IPS DF 6.9 (cell line): ENCODE results near the gene FAM171A1.
"Not testable (repeated sequence)": the region's sequence is repeated elsewhere in the genome, so short reads cannot be mapped to it uniquely, and the experiment has no call there.

Source experiments
- DNase-seq: peaks from one replicate; pipeline ENCODE4 v3.0.0-alpha.2; 2013; ENCODE audit warnings: low read depth, low spot score
- H3K27ac ChIP-seq: one replicate; pipeline ENCODE4 v1.5.1; 2013; ENCODE audit warnings: low read length, control low read depth
- H3K27me3 ChIP-seq: 2 replicates; pipeline ENCODE4 v1.6.1; 2013; ENCODE audit warnings: mild to moderate bottlenecking, low read length; ENCODE audit not compliant: control insufficient read depth, insufficient read depth
- H3K36me3 ChIP-seq: 2 replicates; pipeline ENCODE4 v1.6.1; 2013; ENCODE audit warnings: low read length; ENCODE audit not compliant: control insufficient read depth, insufficient read depth
- H3K4me1 ChIP-seq: 2 replicates; pipeline ENCODE4 v1.6.1; 2013; ENCODE audit warnings: low read length; ENCODE audit not compliant: control insufficient read depth, insufficient read depth
- H3K4me3 ChIP-seq: 2 replicates; pipeline ENCODE4 v1.5.1; 2013; ENCODE audit warnings: mild to moderate bottlenecking, low read length
- H3K9me3 ChIP-seq: 2 replicates; pipeline ENCODE4 v1.6.1; 2013; ENCODE audit warnings: low read length, inconsistent platforms; ENCODE audit not compliant: control insufficient read depth, insufficient read depth
- WGBS: extraction: QIAGEN DNeasy Blood & Tissue Kit; methylation state at CpG from one replicate; pipeline ENCODE4 v1.1.7; 2013; ENCODE audit warnings: mixed read lengths, missing lambda C conversion rate; ENCODE audit not compliant: insufficient read length, insufficient coverage; 5-methylcytosine and 5-hydroxymethylcytosine counted together

Gene FAM171A1

DNA sequence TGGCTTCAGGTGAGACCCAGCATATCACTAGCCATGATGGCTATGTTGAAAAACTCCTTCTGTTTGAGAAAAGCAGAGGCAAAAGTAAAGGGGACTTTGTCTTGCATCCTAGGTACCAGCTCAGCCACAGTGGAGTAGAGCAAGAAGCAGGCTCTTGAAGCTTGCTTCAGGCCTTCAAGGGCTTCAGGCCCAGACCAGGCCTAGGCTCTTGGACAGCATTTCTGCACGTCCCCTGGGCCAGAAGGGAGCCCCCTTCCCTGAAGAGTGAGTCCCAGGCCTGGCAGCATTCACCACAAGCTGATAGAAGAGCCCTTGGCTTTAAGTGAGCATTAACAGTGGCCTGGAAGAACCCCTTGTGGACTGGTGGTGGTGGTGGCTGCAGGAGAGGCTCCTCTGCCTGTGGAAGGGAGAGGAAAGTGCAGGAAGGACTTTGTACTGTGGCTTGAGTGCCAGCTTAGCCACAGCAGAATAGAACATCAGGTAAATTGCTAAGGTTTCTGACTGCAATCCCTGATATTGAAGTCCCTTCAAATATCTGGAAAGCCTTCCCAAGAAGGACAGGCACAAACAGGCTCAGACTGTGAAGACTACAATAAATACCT is 28.1 kb upstream of the FAM171A1 start:
- Histone ChIP-seq H3K27me3 (no peaks in the 10 kb centered on the region; the same call in 1 of the 2 replicates), H3K4me3 (no peak overlapping the region), H3K27ac (no peak overlapping the region), H3K36me3 (no peaks in the 10 kb centered on the region), H3K9me3 (no peaks in the 10 kb centered on the region), H3K4me1 (no peaks in the 10 kb centered on the region)
- no CpG with 5 or more reads among the region's 1 CpG for WGBS
- no peak for DNase-seq

DNA sequence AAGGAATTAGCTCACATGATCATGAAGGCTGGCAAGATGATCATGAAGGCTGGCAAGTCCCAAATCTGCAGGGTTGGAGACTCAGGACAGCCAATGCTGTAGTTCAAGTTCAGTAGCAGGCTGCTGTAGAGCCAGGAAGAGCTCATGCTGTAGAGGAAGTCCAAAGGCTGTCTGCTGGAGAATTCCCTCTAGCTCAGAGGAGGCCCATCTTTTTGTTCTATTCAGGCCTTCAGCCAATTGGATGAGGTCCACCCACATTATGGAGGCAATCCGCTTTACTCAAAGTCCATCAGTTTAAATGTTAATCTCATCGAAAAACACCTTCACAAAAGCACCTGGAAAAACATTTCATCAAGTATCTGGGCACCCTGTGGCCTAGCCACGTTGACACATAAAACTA is 24.8 kb upstream of the FAM171A1 start:
- H3K4me3 ChIP-seq: no peak overlapping the region
- no peak for DNase-seq

DNA sequence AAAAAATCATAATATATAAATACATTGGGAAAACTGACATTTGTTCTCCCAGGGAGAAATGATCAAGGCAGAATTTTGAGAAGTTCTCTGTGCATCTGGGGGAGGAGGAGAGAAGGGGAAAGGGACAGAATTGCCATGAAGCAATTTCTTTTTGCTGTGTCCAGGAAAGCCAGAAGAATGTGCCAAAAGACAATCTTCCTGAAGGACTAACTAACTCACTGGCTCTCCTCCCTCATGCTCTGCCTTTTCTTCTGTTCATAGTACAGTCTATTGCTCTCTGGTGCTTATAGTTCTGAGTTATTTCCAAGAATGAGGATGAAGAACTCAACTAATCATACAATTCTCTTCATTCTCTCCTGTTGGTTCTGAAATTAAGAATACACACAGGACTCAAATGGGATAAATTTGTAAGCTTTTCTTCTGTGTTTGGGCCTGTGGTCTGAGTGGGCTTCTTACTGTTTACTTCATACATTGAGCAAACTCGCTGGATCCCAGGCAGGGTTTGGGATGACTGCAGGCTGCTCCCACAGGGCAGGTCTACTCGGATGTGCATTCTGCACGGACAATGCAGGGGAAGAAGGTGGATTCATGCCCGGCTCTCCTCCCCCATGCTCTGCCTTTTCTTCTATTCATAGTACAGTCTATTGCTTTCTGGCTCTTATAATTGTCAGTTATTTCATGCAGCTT is 22.2 kb upstream of the FAM171A1 start:
- no peaks in the 10 kb centered on the region for H3K36me3 ChIP-seq
- no peaks in the 10 kb centered on the region for H3K9me3 ChIP-seq
- no peak overlapping the region for H3K27ac ChIP-seq
- WGBS: no CpG with 5 or more reads among the region's 4 CpGs
- H3K4me3 ChIP-seq: no peak overlapping the region
- no peaks in the 10 kb centered on the region; the same call in 1 of the 2 replicates for H3K27me3 ChIP-seq
- no peak for DNase-seq
- H3K4me1 ChIP-seq: no peaks in the 10 kb centered on the region

More for the DNA sequence above, 24.8 kb upstream of the FAM171A1 start:
- Histone ChIP-seq H3K4me1 (no peaks in the 10 kb centered on the region), H3K27me3 (no peaks in the 10 kb centered on the region; the same call in 1 of the 2 replicates), H3K36me3 (no peaks in the 10 kb centered on the region), H3K9me3 (no peaks in the 10 kb centered on the region), H3K27ac (no peak overlapping the region)
- no CpG with 5 or more reads among the region's 3 CpGs for WGBS

DNA sequence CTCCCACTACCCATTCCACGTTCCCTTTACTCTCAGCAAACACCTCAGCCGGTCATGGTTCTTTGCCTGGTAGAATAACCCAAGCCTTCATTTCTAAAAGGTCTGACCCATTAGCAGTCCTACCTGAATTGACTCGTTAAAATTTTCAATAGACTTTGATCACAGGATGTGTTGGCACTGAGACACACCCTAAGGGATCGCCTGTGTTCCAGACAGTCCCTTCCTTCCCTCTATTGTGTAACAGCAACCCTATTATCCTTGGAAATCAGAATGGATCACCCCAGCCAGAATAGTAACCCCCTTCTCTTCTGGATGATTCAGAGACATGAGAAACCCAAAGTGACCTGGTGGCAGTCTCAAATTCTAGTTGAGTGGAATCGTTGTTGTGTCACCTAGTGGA is 20.4 kb upstream of the FAM171A1 start:
- H3K27me3 ChIP-seq: no peaks in the 10 kb centered on the region
- no peaks in the 10 kb centered on the region for H3K4me1 ChIP-seq
- H3K4me3 ChIP-seq: no peak overlapping the region
- no peaks in the 10 kb centered on the region for H3K9me3 ChIP-seq
- DNase-seq: no peak
- no peak overlapping the region for H3K27ac ChIP-seq
- no peaks in the 10 kb centered on the region for H3K36me3 ChIP-seq
- WGBS: no CpG with 5 or more reads among the region's 5 CpGs

DNA sequence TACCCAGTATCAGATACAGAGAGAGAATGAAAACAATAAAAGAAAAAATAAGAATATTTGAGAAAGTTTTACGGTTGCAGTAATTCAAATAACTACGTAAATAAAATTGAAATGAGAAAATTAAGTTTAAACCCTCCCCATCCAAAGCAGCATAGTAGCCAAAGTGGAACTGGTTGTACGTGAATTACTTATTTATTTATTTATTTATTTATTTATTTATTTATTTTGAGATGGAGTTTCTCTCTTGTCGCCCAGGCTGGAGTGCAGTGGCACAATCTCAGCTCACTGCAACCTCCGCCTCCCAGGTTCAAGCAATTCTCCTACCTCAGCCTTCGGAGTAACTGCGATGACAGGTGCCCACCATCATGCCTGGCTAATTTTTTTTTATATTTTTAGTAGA is 17.1 kb upstream of the FAM171A1 start:
- H3K27ac ChIP-seq, H3K9me3 ChIP-seq, H3K4me1 ChIP-seq, H3K4me3 ChIP-seq, DNase-seq, H3K27me3 ChIP-seq, H3K36me3 ChIP-seq: not testable (repeated sequence)
- 93% methylated on average over 2 of the region's 7 CpGs for WGBS

- Histone ChIP-seq H3K4me1 (no peaks in the 10 kb centered on the region), H3K4me3 (no peak overlapping the region), H3K27ac (no peak overlapping the region), H3K9me3 (no peaks in the 10 kb centered on the region), H3K27me3 (no peaks in the 10 kb centered on the region), H3K36me3 (no peaks in the 10 kb centered on the region)
- WGBS: no CpG with 5 or more reads among the region's 5 CpGs
- DNase-seq: no peak
Measured at GRCh38 chr10:15387021-15387420, 15.9 kb upstream of the FAM171A1 start.

GRCh38 chr10:15385552-15386455 is 14.7 kb upstream of the FAM171A1 start:
- Histone ChIP-seq H3K27me3 (no peaks in the 10 kb centered on the region), H3K9me3 (no peaks in the 10 kb centered on the region), H3K4me1 (no peaks in the 10 kb centered on the region), H3K4me3 (no peak overlapping the region), H3K27ac (no peak overlapping the region), H3K36me3 (no peaks in the 10 kb centered on the region)
- DNase-seq: no peak
- no CpG with 5 or more reads among the region's 17 CpGs for WGBS

- Histone ChIP-seq H3K4me1 (no peaks in the 10 kb centered on the region), H3K27me3 (no peaks in the 10 kb centered on the region)
- WGBS: no CpG with 5 or more reads among the region's 4 CpGs
Measured at GRCh38 chr10:15381420-15381819, 10.3 kb upstream of the FAM171A1 start.

DNA sequence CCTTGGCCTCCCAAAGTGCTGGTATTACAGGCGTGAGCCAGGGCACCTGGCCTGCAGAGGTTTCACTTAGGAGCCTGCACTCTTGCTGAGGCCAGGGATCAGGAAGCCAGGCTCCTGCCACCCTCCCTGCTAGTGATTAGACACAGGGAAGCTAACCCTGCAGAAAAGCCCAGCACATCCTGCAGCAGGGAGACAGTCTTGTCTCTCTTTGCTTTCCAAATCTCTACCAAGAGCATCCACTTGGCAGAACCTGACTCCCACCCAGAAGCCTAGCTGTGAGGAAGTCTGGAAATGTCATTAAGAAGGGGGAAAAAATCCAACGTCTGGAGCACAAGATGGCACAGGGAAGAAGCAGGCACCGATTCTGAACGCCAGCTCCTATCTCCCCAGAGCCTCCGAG is 8.0 kb upstream of the FAM171A1 start:
- DNase-seq: no peak

More at GRCh38 chr10:15381420-15381819, 10.3 kb upstream of the FAM171A1 start:
- Histone ChIP-seq H3K4me3 (no peak overlapping the region), H3K36me3 (no peaks in the 10 kb centered on the region), H3K27ac (no peak overlapping the region), H3K9me3 (no peaks in the 10 kb centered on the region)
- no peak for DNase-seq

DNA sequence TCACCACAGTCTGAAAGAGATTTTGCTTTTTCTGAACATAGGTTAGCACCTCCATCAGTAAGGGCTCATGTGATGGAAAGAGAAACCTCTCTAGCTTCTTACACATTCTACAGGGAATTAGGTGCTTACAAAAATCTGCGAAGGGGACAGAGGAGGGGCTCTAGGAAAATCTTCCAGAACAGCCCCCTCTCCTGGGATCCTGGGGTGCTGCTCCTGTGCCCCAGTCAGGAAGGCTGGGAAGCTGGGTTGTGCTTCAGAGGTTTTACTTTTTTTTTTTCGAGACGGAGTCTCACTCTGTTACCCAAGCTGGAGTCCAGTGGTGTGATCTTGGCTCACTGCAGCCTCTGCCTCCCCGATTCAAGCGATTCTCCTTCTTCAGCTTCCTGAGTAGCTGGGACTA is 7.5 kb upstream of the FAM171A1 start:
- Histone ChIP-seq H3K27ac (no peak overlapping the region), H3K36me3 (no peaks in the 10 kb centered on the region), H3K4me3 (no peak overlapping the region), H3K9me3 (no peaks in the 10 kb centered on the region), H3K4me1 (no peaks in the 10 kb centered on the region), H3K27me3 (no peaks in the 10 kb centered on the region)
- DNase-seq: no peak
- WGBS: no CpG with 5 or more reads among the region's 5 CpGs

More for the DNA sequence above, 8.0 kb upstream of the FAM171A1 start:
- Histone ChIP-seq H3K27ac (no peak overlapping the region), H3K9me3 (no peaks in the 10 kb centered on the region), H3K4me3 (no peak overlapping the region), H3K4me1 (no peaks in the 10 kb centered on the region), H3K36me3 (no peaks in the 10 kb centered on the region), H3K27me3 (no peaks in the 10 kb centered on the region)
- WGBS: no CpG with 5 or more reads among the region's 5 CpGs
